Activated naive CD4-positive, alpha-beta T cell treated with anti-CD3 and anti-CD28 coated beads for 36 hours (primary cell): ENCODE measurements around the gene UBQLN1. TPM values are rescaled to one million over a fixed set of nuclear protein-coding genes. Genes with fewer than 3 reads are reported as not detected.

Experiments used
- CTCF ChIA-PET: fragments of 350-600 bp; sonication (Branson Sonifier 250); formaldehyde crosslinking; loops from one replicate; lab custom pipeline; 2021; ENCODE audit warnings: antibody characterized with exemption; lab: Charles Lee
- DNase-seq: peaks from one replicate; pipeline ENCODE4 v3.0.0-alpha.2; 2020
- H3K27ac Mint-ChIP-seq: one replicate; pipeline ENCODE4 v1.8.0; 2021; ENCODE audit warnings: mild to moderate bottlenecking, mixed read lengths
- H3K27me3 Mint-ChIP-seq: one replicate; pipeline ENCODE4 v1.8.0; 2021; ENCODE audit warnings: low read depth, mixed read lengths
- H3K36me3 Mint-ChIP-seq: one replicate; pipeline ENCODE4 v1.8.0; 2021; ENCODE audit warnings: low read depth, mixed read lengths
- H3K4me1 Mint-ChIP-seq: one replicate; pipeline ENCODE4 v1.8.0; 2021; ENCODE audit warnings: low read depth, mixed read lengths
- H3K4me3 Mint-ChIP-seq: one replicate; pipeline ENCODE4 v1.8.0; 2021; ENCODE audit warnings: mild to moderate bottlenecking, moderate library complexity, mixed read lengths
- H3K9me3 Mint-ChIP-seq: one replicate; pipeline ENCODE4 v1.8.0; 2021; ENCODE audit warnings: mixed read lengths
- intact Hi-C: fragments of 100-400 bp; cut with micrococcal nuclease; formaldehyde crosslinking; loops from one replicate; pipeline ENCODE4 v1.15.1; 2023
- total RNA-seq, 2 experiments: library from RNA; stranded (reverse); gene quantifications; one replicate each; pipeline ENCODE4 v1.2.3, GENCODE V29; 2021

The UBQLN1 gene
- total RNA-seq, 2 experiments from 2014 or later = 84.8 to 87.1 TPM

DNA sequence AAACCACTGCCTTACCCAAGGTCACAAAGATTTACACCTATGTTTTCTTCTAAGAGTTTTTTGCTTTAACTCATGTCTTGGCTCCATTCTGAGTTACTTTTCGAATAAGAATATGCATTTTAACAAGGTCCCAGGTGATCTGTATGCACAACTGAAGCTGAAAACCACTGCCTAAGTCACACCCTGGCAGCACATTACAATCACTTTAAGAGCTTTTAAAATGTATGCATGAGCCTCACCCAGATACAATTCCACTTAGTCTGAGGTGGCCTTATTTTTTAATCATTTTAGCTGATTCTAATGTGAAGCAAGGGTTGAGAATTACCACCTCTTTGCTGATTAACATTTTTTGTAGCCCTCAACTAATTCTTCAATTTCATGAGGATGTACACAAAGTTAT lies 55.3 kb downstream of the UBQLN1 start:
- Mint-ChIP-seq H3K27ac (no peak overlapping the region), H3K4me3 (no peak overlapping the region), H3K27me3 (no peaks in the 10 kb centered on the region), H3K4me1 (peaks cover 16% of the 10 kb centered on the region), H3K9me3 (no peaks in the 10 kb centered on the region), H3K36me3 (peaks cover 35% of the 10 kb centered on the region)
- CTCF ChIA-PET = interaction anchor here (0.6 kb wide), 1 partner anchor 10 kb away, joined by 3 read pairs; no protein-coding TSS in a partner anchor
- no peak for DNase-seq
- intact Hi-C loops = no loop called here

DNA sequence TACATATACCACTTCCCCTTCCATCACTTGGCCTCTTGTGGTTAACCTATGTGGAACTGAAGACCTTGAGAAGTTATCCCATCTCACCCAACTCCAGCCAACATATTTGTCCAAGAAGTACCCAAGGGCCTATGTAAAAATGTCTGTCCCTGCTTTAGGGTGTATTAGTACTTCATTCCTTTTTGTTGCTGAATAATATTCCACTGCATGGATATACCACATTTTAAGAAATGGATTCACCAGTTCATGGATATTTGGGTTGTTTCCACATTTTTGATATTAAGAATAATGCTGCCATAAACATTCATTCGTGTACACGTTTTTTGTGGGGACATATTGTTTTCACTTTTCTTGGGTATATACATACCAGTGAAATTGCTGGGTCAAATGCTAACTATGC lies 56.2 kb downstream of the UBQLN1 start:
- Mint-ChIP-seq H3K4me3 (no peak overlapping the region), H3K9me3 (no peaks in the 10 kb centered on the region), H3K36me3 (peaks cover 35% of the 10 kb centered on the region), H3K27ac (no peak overlapping the region), H3K4me1 (peaks cover 16% of the 10 kb centered on the region), H3K27me3 (no peaks in the 10 kb centered on the region)
- intact Hi-C loops = no loop called here
- DNase-seq = no peak
- CTCF ChIA-PET = interaction anchor here (3.6 kb wide), 1 partner anchor 31 kb away, joined by 23 read pairs; no protein-coding TSS in a partner anchor

DNA sequence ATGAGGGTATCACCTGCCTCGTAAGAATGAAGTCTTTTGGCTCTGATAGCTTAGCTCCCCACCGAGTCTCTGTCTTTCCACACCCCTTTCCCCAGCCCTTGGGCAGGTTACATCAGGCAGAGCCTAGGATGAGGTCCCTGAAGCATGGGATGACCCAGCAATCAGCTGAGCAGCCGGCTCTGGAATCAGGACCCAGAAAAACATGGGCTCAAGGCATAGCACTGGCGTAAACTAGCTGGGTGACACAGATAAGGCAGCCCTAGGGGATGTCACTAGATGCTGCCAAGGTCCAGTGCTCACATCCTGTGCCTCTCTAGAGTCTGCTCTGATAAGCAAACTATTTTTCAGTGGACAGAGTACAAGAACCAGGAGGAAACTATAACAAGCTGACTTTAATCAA lies 58.2 kb downstream of the UBQLN1 start:
- H3K27ac Mint-ChIP-seq = no peak overlapping the region
- intact Hi-C loops = loop anchor here (1.0 kb wide), 3 partner anchors 29 to 315 kb away; no protein-coding TSS in a partner anchor
- H3K4me3 Mint-ChIP-seq = no peak overlapping the region
- peaks cover 7% of the 10 kb centered on the region for H3K4me1 Mint-ChIP-seq
- no peaks in the 10 kb centered on the region for H3K9me3 Mint-ChIP-seq
- DNase-seq = no peak
- H3K36me3 Mint-ChIP-seq = peaks cover 24% of the 10 kb centered on the region
- CTCF ChIA-PET = interaction anchor here (0.6 to 3.6 kb wide), 21 partner anchors 8 to 319 kb away, joined by 3 to 26 read pairs (median 5); partner anchors contain the start of genes IDNK and UBQLN1
- H3K27me3 Mint-ChIP-seq = no peaks in the 10 kb centered on the region

DNA sequence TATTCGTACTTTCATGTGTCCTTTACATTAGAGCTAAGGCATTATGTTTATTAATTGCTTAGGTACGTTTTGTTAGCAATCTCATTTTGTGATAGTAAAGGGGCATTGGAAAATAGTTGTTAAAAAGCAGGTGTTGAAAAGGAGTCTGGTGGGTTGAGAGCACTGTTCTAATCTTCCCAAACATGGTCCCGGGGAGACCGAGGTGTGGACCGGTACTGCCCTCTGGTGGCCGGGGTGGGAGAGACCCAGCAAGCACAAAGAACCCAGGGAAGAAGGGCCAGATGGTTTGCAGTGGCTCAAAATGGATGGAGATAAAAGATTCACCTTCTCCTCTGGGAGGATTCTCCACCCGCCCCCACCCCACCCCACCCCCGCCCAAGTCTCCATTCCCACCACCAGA lies 58.7 kb downstream of the UBQLN1 start:
- intact Hi-C loops = loop anchor here (1.0 kb wide), 3 partner anchors 29 to 315 kb away; no protein-coding TSS in a partner anchor
- CTCF ChIA-PET = interaction anchor here (0.6 to 3.6 kb wide), 18 partner anchors 11 to 318 kb away, joined by 3 to 26 read pairs (median 5); partner anchors contain the start of gene UBQLN1
- Mint-ChIP-seq H3K27ac (no peak overlapping the region), H3K27me3 (no peaks in the 10 kb centered on the region), H3K36me3 (peaks cover 20% of the 10 kb centered on the region), H3K4me3 (no peak overlapping the region), H3K9me3 (no peaks in the 10 kb centered on the region), H3K4me1 (peaks cover 3% of the 10 kb centered on the region)
- DNase-seq = peak; percentile 82

DNA sequence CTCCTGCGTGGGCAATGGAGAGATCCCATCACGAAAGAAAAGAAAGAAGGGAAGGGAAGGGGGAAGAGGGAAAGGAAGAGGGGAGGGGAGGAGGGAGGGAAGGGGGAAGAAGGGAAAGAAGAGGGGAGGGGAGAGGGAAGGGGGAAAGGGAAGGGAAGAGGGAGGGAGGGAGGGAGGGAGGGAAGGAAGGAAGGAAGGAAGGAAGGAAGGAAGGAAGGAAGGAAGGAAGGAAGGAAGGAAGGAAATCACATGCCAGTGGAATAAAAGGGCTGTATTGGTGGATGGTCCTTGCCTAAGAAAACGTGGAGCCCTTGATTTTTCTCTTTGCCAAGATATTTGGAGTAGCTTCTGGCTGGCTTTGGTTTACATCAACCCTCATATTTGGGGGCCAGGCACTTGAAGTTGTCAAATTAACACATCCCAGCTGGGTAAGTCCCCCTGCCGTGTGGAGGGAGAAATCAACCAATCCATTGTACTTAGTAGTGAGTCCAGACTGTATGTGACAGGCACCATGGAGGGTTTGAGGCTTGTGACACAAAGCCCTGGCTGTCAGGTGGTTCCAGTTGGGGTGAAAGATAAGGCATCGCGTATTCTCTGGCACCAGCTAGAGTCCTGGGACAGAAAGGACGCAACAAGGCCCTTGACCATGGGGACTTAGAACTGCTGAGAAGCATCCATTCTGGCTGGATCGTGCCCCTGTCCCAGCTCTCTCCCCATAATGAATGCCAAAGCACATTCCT lies 61.1 kb downstream of the UBQLN1 start:
- Mint-ChIP-seq H3K4me3 (no peak overlapping the region), H3K36me3 (peaks cover 11% of the 10 kb centered on the region), H3K9me3 (no peaks in the 10 kb centered on the region), H3K27ac (no peak overlapping the region), H3K27me3 (no peaks in the 10 kb centered on the region), H3K4me1 (no peaks in the 10 kb centered on the region)
- CTCF ChIA-PET = interaction anchor here (1.4 to 3.0 kb wide), 2 partner anchors 26 to 312 kb away, joined by 4 to 11 read pairs; no protein-coding TSS in a partner anchor
- no peak for DNase-seq
- intact Hi-C loops = no loop called here

DNA sequence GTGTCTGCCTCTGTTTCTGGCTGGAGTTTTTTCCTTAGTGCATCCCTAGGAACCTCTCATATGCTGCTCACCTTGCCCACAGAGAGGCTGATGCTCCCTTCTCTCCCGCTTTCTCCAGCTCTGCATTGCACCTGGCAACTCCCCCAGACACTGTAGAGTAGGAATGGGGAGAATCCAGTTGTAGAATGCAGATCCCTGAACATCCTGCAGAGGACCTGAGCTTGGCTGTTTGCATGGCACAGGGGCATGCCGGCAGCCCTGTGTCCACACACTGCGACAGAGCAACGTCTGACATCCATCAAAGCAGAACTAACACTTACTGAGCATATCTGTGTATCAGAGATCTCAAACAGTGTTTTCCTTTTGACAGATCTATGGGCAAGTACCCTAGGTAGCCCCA lies 65.0 kb downstream of the UBQLN1 start:
- no peaks in the 10 kb centered on the region for H3K4me1 Mint-ChIP-seq
- CTCF ChIA-PET = interaction anchor here (0.5 kb wide), 1 partner anchor 11 kb away, joined by 3 read pairs; no protein-coding TSS in a partner anchor
- intact Hi-C loops = no loop called here
- H3K9me3 Mint-ChIP-seq = no peaks in the 10 kb centered on the region
- H3K4me3 Mint-ChIP-seq = no peak overlapping the region
- DNase-seq = no peak
- H3K27me3 Mint-ChIP-seq = no peaks in the 10 kb centered on the region
- peaks cover 13% of the 10 kb centered on the region for H3K36me3 Mint-ChIP-seq
- no peak overlapping the region for H3K27ac Mint-ChIP-seq

DNA sequence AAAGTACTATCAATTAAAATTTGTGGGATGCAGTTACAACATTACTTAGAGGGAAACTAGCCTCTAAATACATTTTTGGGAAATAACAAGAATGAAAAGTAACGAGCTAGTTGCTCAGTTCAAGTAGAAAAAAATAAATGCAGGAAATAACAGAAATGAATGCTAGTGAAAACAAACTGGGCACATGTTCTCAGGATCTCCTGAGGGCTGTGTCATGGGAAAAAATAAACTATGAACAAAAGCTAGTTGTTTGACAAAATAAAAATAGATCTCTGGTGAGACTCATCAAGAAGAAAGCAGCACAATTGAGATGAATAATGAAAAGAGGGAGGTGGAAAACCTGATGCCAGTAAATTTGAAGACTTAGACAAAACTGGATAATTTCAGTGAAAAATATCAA lies 68.5 kb downstream of the UBQLN1 start:
- Mint-ChIP-seq H3K9me3 (no peaks in the 10 kb centered on the region), H3K4me1 (no peaks in the 10 kb centered on the region), H3K27me3 (no peaks in the 10 kb centered on the region), H3K36me3 (peaks cover 8% of the 10 kb centered on the region), H3K4me3 (no peak overlapping the region), H3K27ac (no peak overlapping the region)
- no peak for DNase-seq
- intact Hi-C loops = no loop called here
- CTCF ChIA-PET = interaction anchor here (1.2 to 5.2 kb wide), 3 partner anchors 10 to 22 kb away, joined by 5 to 26 read pairs (median 6); no protein-coding TSS in a partner anchor

DNA sequence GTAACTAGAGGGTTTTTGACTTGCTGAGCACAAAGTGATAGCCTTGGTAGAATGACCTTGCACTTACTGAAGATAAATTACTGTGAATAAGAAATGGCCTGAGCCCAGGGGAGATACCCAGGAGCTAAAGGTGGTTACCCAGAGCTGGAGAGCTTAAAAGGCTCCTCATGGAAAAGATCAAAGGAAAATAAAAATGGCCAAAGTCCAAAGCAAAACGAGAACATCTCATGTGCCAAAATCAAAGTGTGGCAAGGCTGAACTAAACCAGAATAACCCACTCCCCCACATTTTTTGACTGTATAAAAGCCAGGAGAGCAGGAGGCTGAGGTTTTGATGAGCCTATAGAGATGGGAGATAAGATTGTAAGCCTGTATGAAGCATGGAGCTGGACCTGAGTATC lies 70.4 kb downstream of the UBQLN1 start:
- intact Hi-C loops = no loop called here
- CTCF ChIA-PET = interaction anchor here (0.7 to 5.2 kb wide), 3 partner anchors 12 to 303 kb away, joined by 3 to 26 read pairs (median 9); no protein-coding TSS in a partner anchor
- no peak overlapping the region for H3K4me3 Mint-ChIP-seq
- peaks cover 2% of the 10 kb centered on the region for H3K36me3 Mint-ChIP-seq
- H3K4me1 Mint-ChIP-seq = no peaks in the 10 kb centered on the region
- H3K9me3 Mint-ChIP-seq = no peaks in the 10 kb centered on the region
- no peaks in the 10 kb centered on the region for H3K27me3 Mint-ChIP-seq
- no peak overlapping the region for H3K27ac Mint-ChIP-seq
- no peak for DNase-seq

DNA sequence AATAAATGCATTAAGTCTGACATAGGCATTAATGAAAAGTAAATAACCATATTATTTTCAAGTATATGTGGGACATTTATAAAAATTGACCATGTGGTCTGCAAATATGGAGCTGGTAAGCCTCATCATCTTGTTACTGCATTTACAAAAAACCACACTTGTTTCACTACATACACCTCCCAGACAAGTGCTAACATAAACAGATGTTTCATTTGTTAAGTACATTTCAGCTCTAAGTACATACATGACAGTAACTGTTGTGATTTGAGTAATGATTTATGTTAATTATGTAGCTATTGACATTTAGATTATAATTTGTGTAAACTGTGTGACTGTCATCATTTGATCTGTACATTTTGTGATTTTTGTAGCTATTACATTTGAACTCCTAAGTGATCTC lies 70.9 kb downstream of the UBQLN1 start:
- no peak for DNase-seq
- Mint-ChIP-seq H3K27me3 (no peaks in the 10 kb centered on the region), H3K4me3 (no peak overlapping the region), H3K36me3 (peaks cover 6% of the 10 kb centered on the region), H3K9me3 (no peaks in the 10 kb centered on the region), H3K4me1 (no peaks in the 10 kb centered on the region), H3K27ac (no peak overlapping the region)
- intact Hi-C loops = no loop called here
- CTCF ChIA-PET = interaction anchor here (0.7 to 5.2 kb wide), 3 partner anchors 12 to 303 kb away, joined by 3 to 26 read pairs (median 9); no protein-coding TSS in a partner anchor

DNA sequence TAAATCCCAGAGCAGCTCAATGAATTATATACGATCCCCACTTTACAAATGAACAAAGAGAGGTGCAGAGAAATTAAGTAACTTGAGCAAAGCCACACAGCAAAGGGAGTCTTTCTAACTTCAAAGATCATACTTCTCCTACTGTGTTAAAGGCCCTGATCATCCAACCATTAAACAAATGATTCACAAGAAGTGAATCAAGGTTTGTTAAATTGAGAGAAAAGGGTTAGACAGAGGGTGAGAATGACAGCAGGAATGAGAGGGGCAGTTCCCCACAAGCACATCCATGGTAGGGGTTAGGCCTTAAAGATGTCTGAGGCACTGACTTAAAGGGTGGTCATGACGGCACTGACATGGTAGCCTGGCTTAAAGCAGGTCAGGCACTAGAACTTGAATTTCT lies 74.1 kb downstream of the UBQLN1 start:
- CTCF ChIA-PET = interaction anchor here (0.6 to 0.7 kb wide), 2 partner anchors 14 to 40 kb away, joined by 3 to 5 read pairs; no protein-coding TSS in a partner anchor
- no peak for DNase-seq
- Mint-ChIP-seq H3K27ac (no peak overlapping the region), H3K4me1 (peaks cover 2% of the 10 kb centered on the region), H3K9me3 (no peaks in the 10 kb centered on the region), H3K27me3 (no peaks in the 10 kb centered on the region), H3K4me3 (no peak overlapping the region), H3K36me3 (peaks cover 18% of the 10 kb centered on the region)
- intact Hi-C loops = no loop called here

DNA sequence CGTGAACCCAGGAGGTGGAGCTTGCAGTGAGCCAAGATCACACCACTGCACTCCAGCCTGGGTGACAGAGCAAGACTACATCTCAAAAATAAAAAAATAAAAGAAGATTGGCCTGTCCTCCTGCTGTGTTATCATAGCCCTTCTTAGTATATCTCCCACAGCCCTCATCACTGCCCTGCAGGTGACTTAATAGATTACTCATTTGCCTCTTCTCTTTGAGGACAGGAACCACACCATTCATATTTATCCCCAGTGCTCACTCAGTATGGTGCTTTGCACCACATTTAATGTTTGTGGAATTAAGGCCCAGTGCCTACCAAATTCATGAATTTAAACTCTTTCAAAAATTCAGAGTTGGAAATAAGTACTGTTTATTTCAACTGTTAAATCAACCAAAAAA lies 74.5 kb downstream of the UBQLN1 start:
- Mint-ChIP-seq H3K27me3 (no peaks in the 10 kb centered on the region), H3K9me3 (no peaks in the 10 kb centered on the region), H3K4me1 (peaks cover 3% of the 10 kb centered on the region), H3K4me3 (no peak overlapping the region), H3K27ac (no peak overlapping the region), H3K36me3 (peaks cover 20% of the 10 kb centered on the region)
- CTCF ChIA-PET = interaction anchor here (0.7 kb wide), 1 partner anchor 15 kb away, joined by 5 read pairs; no protein-coding TSS in a partner anchor
- no peak for DNase-seq
- intact Hi-C loops = no loop called here

DNA sequence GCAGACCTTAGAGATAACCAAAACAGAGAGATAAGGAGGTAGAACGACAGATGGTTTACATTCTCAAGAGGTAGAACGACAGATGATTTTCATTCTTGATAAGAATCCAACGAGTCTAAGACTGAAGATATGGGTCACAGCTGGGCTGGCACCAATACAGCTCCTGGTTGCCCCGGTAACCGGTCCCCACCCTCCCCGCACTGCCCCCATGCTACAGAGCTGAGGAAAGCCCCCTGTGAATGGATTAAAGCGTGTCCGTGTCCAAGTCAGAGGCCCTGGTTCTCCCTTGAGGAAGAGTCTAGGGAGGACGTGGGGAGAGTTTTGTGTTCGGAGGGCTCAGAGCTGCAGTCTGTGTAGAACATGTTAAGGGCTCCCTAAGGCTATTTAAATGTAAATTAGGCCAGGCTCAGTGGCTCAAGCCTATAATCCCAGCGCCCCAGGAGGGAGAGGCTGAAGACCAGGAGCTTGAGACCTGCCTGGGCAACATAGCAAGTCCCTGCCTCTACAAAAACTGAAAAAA lies 76.8 kb downstream of the UBQLN1 start:
- Mint-ChIP-seq H3K27ac (peak overlapping the region; percentile 25), H3K36me3 (peaks cover 23% of the 10 kb centered on the region), H3K27me3 (no peaks in the 10 kb centered on the region), H3K4me3 (no peak overlapping the region), H3K9me3 (no peaks in the 10 kb centered on the region), H3K4me1 (peaks cover 6% of the 10 kb centered on the region)
- CTCF ChIA-PET = interaction anchor here (0.6 to 1.6 kb wide), 5 partner anchors 10 to 296 kb away, joined by 3 to 11 read pairs (median 4); no protein-coding TSS in a partner anchor
- DNase-seq = no peak
- intact Hi-C loops = no loop called here
